Panc1 (cell line): ENCODE results near the gene SH2D1B. TPM values are rescaled to one million over a fixed set of nuclear protein-coding genes. Genes with fewer than 3 reads are reported as not detected.

ENCODE experiments used
- ATAC-seq: fragments of 200-7000 bp; cut with Tn5 transposase; 2 replicates; pipeline ENCODE4 v1.9.1; 2020; ENCODE audit warnings: mild to moderate bottlenecking, moderate library complexity
- BruUV-seq: library from RNA; stranded (reverse); fragments of 400-500 nt; replicated peaks from 2 replicates; lab custom pipeline; 2021; lab: Mats Ljungman, UMichigan
- CTCF ChIA-PET: fragments of 300-600 bp; sonication (Branson Sonifier 250); formaldehyde crosslinking; loops from one replicate; lab custom pipeline; 2022; ENCODE audit warnings: antibody characterized with exemption; lab: Charles Lee
- POLR2A ChIA-PET: fragments of 300-600 bp; sonication (Branson Sonifier 250); formaldehyde crosslinking; loops from one replicate; lab custom pipeline; 2022; ENCODE audit warnings: antibody characterized with exemption; lab: Charles Lee
- DNase-seq: peaks from one replicate; pipeline ENCODE4 v3.0.0-alpha.2; 2010; ENCODE audit warnings: low read depth, low spot score
- H3K27ac ChIP-seq: 2 replicates; pipeline ENCODE4 v1.5.1; 2011; ENCODE audit warnings: mild to moderate bottlenecking, low read length, inconsistent platforms
- H3K27me3 ChIP-seq: fragments of 200-500 bp; sonication (Bioruptor generic); 2 replicates; pipeline ENCODE4 v1.6.0; 2014; ENCODE audit warnings: low read length, inconsistent platforms; ENCODE audit not compliant: control insufficient read depth, insufficient read depth
- H3K36me3 ChIP-seq: fragments of 200-500 bp; sonication (Bioruptor generic); 2 replicates; pipeline ENCODE4 v1.5.1; 2014; ENCODE audit warnings: inconsistent platforms, mild to moderate bottlenecking, low read length, moderate library complexity; ENCODE audit not compliant: control insufficient read depth, insufficient read depth
- H3K4me1 ChIP-seq: 2 replicates; pipeline ENCODE4 v1.5.1; 2011; ENCODE audit warnings: inconsistent platforms, mild to moderate bottlenecking, low read length, moderate library complexity; ENCODE audit not compliant: control insufficient read depth, insufficient read depth
- H3K4me3 ChIP-seq, 2 experiments: 2 replicates each; pipeline ENCODE4 v1.5.1; 2011 to 2012; ENCODE audit warnings: low read depth in 2 of 2, low read length in 2 of 2, mild to moderate bottlenecking in 2 of 2, inconsistent platforms in 1 of 2, moderate library complexity in 1 of 2
- H3K9me3 ChIP-seq: fragments of 200-500 bp; sonication (Bioruptor generic); 2 replicates; pipeline ENCODE4 v1.5.1; 2014; ENCODE audit warnings: low read depth, mild to moderate bottlenecking, inconsistent platforms, low read length, moderate library complexity; ENCODE audit not compliant: control insufficient read depth, insufficient read depth
- POLR2AphosphoS5 ChIP-seq: IDR thresholded peaks from 2 replicates; pipeline ENCODE4 v1.6.1; 2012; ENCODE audit warnings: mild to moderate bottlenecking, low read depth, low read length, moderate library complexity
- SIN3A ChIP-seq: IDR thresholded peaks from 2 replicates; pipeline ENCODE4 v1.6.1; 2012; ENCODE audit warnings: low read depth, mild to moderate bottlenecking, low read length, moderate library complexity, borderline replicate concordance; ENCODE audit not compliant: insufficient read depth
- TCF7L2 ChIP-seq: IDR thresholded peaks from 2 replicates; pipeline ENCODE4 v1.6.1; 2011; ENCODE audit warnings: mild to moderate bottlenecking, low read depth, low read length, inconsistent platforms
- in situ Hi-C: cut with HindIII; loops from 2 replicates; pipeline ENCODE4 v1.10.0; 2016; ENCODE audit warnings: low sequenced_read_pairs, low pct_unique_long_range_greater_than_20kb
- intact Hi-C: fragments of 100-400 bp; cut with micrococcal nuclease; formaldehyde crosslinking; loops from one replicate; pipeline ENCODE4 v1.10.0; 2022; ENCODE audit not compliant: unreplicated experiment
- total RNA-seq: library from RNA; stranded (reverse); gene quantifications from one replicate; pipeline ENCODE4 v1.2.1, GENCODE V29; 2021; ENCODE audit not compliant: unreplicated experiment
- TF ChIP-seq, protein P1 (sequence below), 2 experiments: IDR thresholded peaks; 2 replicates each; pipeline ENCODE4 v1.6.1; 2011 to 2012; ENCODE audit warnings: low read depth in 2 of 2, control low read depth in 1 of 2, low read length in 1 of 2, mild to moderate bottlenecking in 1 of 2, moderate library complexity in 1 of 2; ENCODE audit not compliant: insufficient read depth in 1 of 2
- TF ChIP-seq, protein P2 (sequence below): fragments of 450-650 bp; IDR thresholded peaks from 2 replicates; pipeline ENCODE4 v1.5.1; 2017; ENCODE audit warnings: mild to moderate bottlenecking

SH2D1B gene
- total RNA-seq, 1 experiment from 2014 or later, result not detected

- DNase-seq (no peak), ATAC-seq (no peak)
- CTCF ChIA-PET, result no interaction called here
- H3K27me3 ChIP-seq, result no peaks in the 10 kb centered on the region
- BruUV-seq, result no TSS peak
- TF ChIP-seq SIN3A, result no peak
- no peak for TF ChIP-seq POLR2AphosphoS5
- TF ChIP-seq, protein P1, sequence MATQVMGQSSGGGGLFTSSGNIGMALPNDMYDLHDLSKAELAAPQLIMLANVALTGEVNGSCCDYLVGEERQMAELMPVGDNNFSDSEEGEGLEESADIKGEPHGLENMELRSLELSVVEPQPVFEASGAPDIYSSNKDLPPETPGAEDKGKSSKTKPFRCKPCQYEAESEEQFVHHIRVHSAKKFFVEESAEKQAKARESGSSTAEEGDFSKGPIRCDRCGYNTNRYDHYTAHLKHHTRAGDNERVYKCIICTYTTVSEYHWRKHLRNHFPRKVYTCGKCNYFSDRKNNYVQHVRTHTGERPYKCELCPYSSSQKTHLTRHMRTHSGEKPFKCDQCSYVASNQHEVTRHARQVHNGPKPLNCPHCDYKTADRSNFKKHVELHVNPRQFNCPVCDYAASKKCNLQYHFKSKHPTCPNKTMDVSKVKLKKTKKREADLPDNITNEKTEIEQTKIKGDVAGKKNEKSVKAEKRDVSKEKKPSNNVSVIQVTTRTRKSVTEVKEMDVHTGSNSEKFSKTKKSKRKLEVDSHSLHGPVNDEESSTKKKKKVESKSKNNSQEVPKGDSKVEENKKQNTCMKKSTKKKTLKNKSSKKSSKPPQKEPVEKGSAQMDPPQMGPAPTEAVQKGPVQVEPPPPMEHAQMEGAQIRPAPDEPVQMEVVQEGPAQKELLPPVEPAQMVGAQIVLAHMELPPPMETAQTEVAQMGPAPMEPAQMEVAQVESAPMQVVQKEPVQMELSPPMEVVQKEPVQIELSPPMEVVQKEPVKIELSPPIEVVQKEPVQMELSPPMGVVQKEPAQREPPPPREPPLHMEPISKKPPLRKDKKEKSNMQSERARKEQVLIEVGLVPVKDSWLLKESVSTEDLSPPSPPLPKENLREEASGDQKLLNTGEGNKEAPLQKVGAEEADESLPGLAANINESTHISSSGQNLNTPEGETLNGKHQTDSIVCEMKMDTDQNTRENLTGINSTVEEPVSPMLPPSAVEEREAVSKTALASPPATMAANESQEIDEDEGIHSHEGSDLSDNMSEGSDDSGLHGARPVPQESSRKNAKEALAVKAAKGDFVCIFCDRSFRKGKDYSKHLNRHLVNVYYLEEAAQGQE (IDR thresholded peaks at IDR 0.05; ENCODE audit: insufficient read depth in 1 of 2, low read depth in 2 of 2, low read length in 1 of 2), result no peak
- TF ChIP-seq TCF7L2, result no peak
- TF ChIP-seq, protein P2, sequence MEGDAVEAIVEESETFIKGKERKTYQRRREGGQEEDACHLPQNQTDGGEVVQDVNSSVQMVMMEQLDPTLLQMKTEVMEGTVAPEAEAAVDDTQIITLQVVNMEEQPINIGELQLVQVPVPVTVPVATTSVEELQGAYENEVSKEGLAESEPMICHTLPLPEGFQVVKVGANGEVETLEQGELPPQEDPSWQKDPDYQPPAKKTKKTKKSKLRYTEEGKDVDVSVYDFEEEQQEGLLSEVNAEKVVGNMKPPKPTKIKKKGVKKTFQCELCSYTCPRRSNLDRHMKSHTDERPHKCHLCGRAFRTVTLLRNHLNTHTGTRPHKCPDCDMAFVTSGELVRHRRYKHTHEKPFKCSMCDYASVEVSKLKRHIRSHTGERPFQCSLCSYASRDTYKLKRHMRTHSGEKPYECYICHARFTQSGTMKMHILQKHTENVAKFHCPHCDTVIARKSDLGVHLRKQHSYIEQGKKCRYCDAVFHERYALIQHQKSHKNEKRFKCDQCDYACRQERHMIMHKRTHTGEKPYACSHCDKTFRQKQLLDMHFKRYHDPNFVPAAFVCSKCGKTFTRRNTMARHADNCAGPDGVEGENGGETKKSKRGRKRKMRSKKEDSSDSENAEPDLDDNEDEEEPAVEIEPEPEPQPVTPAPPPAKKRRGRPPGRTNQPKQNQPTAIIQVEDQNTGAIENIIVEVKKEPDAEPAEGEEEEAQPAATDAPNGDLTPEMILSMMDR, result no peak
- intact Hi-C loops (no loop called here), in situ Hi-C loops (no loop called here)
- H3K4me3 ChIP-seq, result no peak overlapping the region
- H3K36me3 ChIP-seq, result no peaks in the 10 kb centered on the region
- H3K27ac ChIP-seq, result no peak overlapping the region
- H3K4me1 ChIP-seq, result peaks cover 18% of the 10 kb centered on the region
- POLR2A ChIA-PET, result no interaction called here
- H3K9me3 ChIP-seq, result no peaks in the 10 kb centered on the region
These were observed 25.4 kb downstream of the SH2D1B start for GRCh38 chr1:162386292-162387225.

DNA sequence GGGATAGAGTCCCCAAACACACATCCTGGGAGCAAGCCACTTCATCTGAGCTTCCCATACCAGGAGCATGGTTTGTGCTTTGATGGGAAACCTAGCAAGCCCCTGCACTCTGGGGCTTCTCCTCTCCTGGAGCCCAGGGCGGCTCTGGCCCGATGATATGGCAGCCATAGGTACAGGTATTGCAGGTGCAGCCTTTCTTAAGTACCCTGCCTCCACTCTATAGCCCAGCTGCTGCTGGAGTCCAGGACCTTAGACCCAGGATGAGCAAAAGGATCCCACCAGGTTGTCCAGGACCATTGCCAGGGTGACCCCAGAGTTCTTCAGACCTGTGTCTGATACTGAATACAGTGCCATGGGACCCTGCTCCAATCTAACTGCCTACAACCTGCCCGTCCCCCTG is 26.2 kb downstream of the SH2D1B start:
- Histone ChIP-seq H3K9me3 (no peaks in the 10 kb centered on the region), H3K4me1 (peaks cover 10% of the 10 kb centered on the region), H3K27ac (no peak overlapping the region), H3K36me3 (no peaks in the 10 kb centered on the region), H3K27me3 (no peaks in the 10 kb centered on the region), H3K4me3 (no peak overlapping the region)
- in situ Hi-C loops (no loop called here), intact Hi-C loops (no loop called here)
- ChIA-PET CTCF (no interaction called here), POLR2A (no interaction called here)
- ATAC-seq (no peak), DNase-seq (no peak)
- TF ChIP-seq TCF7L2, result no peak
- TF ChIP-seq SIN3A, result no peak
- TF ChIP-seq, protein P2, result no peak
- TF ChIP-seq POLR2AphosphoS5, result no peak
- TF ChIP-seq, protein P1 (IDR thresholded peaks at IDR 0.05; ENCODE audit: insufficient read depth in 1 of 2, low read depth in 2 of 2, low read length in 1 of 2), result no peak
- BruUV-seq, result no TSS peak
